HFF-Myc (cell line): ENCODE data around the gene PTPRH.
A peak's percentile ranks its signal among the peaks of the same experiment; 100 is the strongest.

ENCODE experiments used
- DNase-seq: peaks from one replicate; pipeline ENCODE4 v3.0.0-alpha.2; 2011; ENCODE audit warnings: low read depth; ENCODE audit errors: extremely low read depth
- H3K4me3 ChIP-seq: replicated peaks from 2 replicates; pipeline ENCODE4 v1.5.1; 2011; ENCODE audit warnings: low read depth, mild to moderate bottlenecking, control low read depth, low read length
- TF ChIP-seq, protein P1 (sequence below): IDR thresholded peaks from 2 replicates; pipeline ENCODE4 v1.5.1; 2012; ENCODE audit warnings: mild to moderate bottlenecking, low read depth, low read length, control low read depth; ENCODE audit errors: missing control alignments

PTPRH gene, protein sequence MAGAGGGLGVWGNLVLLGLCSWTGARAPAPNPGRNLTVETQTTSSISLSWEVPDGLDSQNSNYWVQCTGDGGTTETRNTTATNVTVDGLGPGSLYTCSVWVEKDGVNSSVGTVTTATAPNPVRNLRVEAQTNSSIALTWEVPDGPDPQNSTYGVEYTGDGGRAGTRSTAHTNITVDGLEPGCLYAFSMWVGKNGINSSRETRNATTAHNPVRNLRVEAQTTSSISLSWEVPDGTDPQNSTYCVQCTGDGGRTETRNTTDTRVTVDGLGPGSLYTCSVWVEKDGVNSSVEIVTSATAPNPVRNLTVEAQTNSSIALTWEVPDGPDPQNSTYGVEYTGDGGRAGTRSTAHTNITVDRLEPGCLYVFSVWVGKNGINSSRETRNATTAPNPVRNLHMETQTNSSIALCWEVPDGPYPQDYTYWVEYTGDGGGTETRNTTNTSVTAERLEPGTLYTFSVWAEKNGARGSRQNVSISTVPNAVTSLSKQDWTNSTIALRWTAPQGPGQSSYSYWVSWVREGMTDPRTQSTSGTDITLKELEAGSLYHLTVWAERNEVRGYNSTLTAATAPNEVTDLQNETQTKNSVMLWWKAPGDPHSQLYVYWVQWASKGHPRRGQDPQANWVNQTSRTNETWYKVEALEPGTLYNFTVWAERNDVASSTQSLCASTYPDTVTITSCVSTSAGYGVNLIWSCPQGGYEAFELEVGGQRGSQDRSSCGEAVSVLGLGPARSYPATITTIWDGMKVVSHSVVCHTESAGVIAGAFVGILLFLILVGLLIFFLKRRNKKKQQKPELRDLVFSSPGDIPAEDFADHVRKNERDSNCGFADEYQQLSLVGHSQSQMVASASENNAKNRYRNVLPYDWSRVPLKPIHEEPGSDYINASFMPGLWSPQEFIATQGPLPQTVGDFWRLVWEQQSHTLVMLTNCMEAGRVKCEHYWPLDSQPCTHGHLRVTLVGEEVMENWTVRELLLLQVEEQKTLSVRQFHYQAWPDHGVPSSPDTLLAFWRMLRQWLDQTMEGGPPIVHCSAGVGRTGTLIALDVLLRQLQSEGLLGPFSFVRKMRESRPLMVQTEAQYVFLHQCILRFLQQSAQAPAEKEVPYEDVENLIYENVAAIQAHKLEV

DNA sequence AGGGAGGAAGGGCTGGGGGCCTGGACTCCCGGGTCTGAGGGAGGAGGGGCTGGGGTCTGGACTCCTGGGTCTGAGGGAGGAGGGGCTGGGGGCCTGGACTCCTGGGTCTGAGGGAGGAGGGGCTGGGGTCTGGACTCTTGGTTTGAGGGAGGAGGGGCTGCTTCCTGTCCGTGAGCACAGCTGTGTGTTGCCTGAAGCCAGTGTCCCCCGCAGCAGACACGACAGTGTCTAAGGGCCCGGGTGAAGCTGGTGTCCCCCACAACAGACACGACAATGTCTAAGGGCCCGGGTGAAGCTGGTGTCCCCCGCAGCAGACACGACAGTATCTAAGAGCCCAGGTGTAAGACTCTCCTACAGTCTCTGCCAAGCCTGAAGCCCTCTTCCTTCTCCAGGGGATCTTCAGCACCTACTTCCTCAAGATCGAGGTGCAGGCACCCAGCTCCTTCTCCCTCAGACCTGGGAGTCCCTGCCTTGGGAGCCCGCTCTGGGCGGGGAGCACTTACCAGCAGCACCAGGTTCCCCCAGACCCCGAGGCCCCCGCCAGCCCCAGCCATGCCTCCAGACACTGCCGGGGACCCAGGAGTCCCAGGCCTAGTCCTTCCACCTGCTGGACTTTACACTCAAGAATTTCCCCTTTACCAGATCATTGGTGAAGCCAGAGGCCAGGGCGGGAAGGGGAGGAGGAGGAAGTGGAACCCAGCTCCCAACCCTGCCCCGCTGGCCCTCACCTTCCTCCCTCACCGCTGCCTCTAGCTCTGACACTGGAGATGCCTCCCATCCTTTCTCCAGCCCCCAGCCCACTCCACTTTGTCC is at the start of gene PTPRH:
TSS of gene PTPRH (minus strand) at position 622 of the 813 bp plus-strand sequence. CDS start at position 554, 68 bp downstream.
- no peak within 1 kb of the TSS for H3K4me3 ChIP-seq
- no peak for DNase-seq
- TF ChIP-seq, protein P1, sequence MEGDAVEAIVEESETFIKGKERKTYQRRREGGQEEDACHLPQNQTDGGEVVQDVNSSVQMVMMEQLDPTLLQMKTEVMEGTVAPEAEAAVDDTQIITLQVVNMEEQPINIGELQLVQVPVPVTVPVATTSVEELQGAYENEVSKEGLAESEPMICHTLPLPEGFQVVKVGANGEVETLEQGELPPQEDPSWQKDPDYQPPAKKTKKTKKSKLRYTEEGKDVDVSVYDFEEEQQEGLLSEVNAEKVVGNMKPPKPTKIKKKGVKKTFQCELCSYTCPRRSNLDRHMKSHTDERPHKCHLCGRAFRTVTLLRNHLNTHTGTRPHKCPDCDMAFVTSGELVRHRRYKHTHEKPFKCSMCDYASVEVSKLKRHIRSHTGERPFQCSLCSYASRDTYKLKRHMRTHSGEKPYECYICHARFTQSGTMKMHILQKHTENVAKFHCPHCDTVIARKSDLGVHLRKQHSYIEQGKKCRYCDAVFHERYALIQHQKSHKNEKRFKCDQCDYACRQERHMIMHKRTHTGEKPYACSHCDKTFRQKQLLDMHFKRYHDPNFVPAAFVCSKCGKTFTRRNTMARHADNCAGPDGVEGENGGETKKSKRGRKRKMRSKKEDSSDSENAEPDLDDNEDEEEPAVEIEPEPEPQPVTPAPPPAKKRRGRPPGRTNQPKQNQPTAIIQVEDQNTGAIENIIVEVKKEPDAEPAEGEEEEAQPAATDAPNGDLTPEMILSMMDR = no peak

DNA sequence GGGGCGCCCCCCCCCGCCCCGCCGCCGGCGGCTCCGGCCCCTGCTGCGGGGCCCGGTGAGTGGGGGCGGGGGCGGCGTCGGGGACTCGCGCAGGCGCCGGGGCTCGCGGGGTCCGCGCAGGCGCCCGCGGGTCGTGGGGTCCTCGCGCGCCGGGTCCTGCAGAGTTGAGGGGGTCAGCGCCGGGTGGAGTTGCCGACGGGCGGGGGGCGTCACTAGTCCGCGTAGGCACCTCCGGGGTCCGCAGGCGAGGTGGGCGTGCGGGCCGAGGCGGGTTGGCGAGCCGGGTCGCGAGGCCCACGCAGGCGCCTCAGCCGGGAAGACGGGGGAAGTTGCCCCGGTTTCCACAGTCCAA is 49.2 kb upstream of the PTPRH start:
- H3K4me3 ChIP-seq = peak overlapping the region; percentile 87
- DNase-seq = no peak
- TF ChIP-seq, protein P1 = no peak

DNA sequence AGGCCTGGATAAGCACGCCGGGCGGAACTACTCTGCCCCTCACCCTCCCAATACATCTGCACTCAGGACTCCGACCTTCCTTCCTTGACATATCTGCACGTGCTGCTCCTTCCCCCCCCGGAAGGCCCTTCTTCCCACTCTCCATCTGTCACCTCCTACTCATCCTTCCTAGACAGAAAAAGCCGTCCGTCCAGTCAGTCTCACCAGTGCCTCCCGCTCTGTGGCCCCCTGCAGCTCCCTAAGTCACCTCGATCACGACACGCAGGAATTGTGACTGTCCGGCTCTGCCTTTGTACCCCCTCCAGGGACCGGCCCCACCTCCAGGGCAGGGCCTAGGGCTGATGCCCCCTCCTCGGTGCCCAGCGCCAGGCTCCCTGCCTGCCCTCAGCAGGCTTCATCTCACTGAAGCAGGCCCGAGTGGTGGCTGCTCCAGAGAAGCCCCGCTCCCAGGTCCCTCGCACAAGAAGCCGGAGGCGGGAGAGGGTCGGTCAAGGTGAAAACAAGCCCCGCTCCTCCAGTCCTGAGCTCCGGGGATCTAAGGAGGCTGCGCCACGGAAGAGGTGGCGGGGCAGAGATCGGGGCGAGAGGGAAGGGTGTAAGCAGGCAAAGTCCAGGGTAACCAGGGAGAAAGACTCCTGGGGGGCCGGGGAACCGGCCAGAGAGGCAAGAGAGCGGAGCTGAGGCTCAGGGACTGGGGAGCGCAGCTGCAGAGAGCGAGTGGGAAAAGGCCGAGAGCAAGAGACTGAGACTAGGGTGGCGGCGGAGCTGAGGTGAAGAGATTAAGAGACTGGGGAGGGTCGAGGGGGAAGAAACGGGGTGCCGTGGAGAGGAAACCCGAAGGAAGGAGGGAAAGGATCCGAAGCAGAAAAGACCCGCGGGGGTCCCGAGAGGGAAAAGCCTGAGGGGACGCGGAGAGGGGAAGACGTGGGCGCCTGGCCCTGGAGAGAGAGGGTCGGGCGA is 48.4 kb upstream of the PTPRH start:
- TF ChIP-seq, protein P1 = no peak
- H3K4me3 ChIP-seq = peak overlapping the region; percentile 87
- DNase-seq = no peak

DNA sequence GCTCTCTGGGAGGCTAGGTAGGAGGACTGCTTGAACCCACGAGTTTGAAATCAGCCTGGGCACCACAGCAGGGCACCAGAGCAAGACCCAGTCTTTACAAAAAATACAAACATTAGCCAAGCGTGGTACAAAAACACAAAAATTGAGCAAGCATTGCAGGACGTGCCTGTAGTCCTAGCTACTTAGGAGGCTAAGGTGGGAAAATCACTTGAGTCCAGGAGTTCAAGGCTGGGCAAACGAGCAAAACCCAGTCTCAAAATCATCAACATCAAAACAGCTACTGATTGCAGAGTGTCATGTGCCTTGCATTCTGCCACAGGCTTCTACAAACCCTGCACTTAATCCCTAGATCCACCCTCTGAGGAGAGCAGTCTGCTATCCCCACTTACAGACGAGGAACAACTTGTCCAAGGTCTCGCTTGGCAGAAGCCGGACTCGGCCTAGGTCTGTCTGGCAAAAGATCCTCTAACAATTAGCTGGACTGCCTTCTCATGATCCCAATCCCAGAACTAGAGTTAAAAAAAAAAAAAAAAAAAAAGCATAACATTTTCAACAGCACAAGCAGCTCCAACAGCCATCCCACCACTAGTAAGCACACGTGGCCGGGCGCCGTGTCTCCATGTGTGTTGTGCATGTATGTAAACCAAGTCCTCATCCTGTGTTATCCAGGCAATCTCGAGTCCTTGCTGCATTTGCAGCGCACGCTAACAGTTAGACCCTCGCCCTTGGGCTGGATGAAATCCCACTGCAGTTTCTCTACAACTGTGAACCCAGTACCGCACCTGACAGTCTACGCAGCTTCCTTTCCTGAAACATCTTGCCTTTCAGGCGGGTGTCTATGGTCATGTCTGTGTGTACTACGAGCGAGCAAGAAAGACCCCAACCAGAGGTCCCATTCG is 47.5 kb upstream of the PTPRH start:
- DNase-seq = no peak
- H3K4me3 ChIP-seq = peak overlapping the region; percentile 87
- TF ChIP-seq, protein P1 = no peak

DNA sequence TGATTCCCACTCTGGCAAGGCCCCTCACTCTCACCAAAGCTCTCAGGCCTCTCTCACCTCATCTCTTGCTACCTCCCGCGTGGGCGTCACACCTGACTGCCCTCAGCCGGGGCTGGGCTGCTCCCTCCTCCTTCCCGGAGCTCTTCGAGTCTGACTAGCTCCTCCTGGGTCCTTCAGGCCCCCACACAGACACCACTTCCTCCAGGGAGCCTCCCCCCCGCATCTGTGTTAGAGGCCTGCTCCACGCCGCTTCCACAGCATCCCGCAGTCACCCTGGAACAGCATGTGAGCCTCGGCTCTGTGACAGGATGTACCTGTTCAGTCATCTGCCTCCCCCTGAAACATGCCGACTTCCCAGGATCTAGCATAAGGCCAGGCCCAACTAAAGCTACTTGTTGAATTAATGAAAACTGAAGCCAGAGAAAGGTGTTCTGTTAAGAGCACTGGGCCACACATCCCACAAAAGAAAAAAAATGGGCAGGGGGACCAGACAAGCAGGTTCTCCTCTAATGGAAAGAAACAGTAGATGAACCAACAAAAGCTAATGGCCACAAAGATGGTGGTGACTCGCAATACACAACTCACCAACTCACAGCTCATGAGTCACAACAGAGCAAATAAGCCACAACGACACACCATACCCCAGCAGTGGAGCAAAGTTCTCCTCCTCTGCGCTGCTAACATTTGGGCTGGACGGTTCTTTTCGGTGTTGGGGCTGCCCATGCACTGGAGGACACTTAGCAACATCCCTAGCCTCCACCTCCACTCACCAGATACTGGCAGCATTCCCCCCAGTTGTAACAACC is 46.5 kb upstream of the PTPRH start:
- no peak for DNase-seq
- TF ChIP-seq, protein P1 = no peak
- peak overlapping the region; percentile 87 for H3K4me3 ChIP-seq
